Fibroblast of lung (primary cell): Measurements from ENCODE around the gene ANP32D. TPM values are rescaled to one million over a fixed set of nuclear protein-coding genes. Genes with fewer than 3 reads are reported as not detected.
"Not testable (repeated sequence)": the region's sequence is repeated elsewhere in the genome, so short reads cannot be mapped to it uniquely, and the experiment has no call there.

Experiments used
- DNase-seq, 2 donors: peaks; one replicate each; pipeline versions ENCODE4 v3.0.0 to v3.0.0-alpha.2; 2010; ENCODE audit warnings: low read depth in 2 of 2
- H2AFZ ChIP-seq: 2 replicates; pipeline ENCODE4 v1.5.1; 2012; ENCODE audit warnings: low read length, control low read depth, inconsistent platforms
- H3K27ac ChIP-seq: 2 replicates; pipeline ENCODE4 v1.5.1; 2011; ENCODE audit warnings: low read length, control low read depth; ENCODE audit not compliant: insufficient read depth
- H3K27me3 ChIP-seq: 2 replicates; pipeline ENCODE4 v1.5.1; 2011; ENCODE audit warnings: mild to moderate bottlenecking, low read length; ENCODE audit not compliant: control insufficient read depth, insufficient read depth
- H3K36me3 ChIP-seq: 2 replicates; pipeline ENCODE4 v1.5.1; 2011; ENCODE audit warnings: low read length; ENCODE audit not compliant: control insufficient read depth, insufficient read depth
- H3K4me1 ChIP-seq: 2 replicates; pipeline ENCODE4 v1.5.1; 2011; ENCODE audit warnings: low read length; ENCODE audit not compliant: control insufficient read depth, insufficient read depth; ENCODE audit errors: extremely low read depth
- H3K4me2 ChIP-seq: 2 replicates; pipeline ENCODE4 v1.5.1; 2011; ENCODE audit warnings: low read length, control low read depth; ENCODE audit not compliant: insufficient read depth; ENCODE audit errors: extremely low read depth
- H3K4me3 ChIP-seq, 4 experiments: fragments of 200-600 bp in 1 of 4; sonication (generic) in 1 of 4; replicated peaks in 1 of 4; 2 replicates each; pipeline ENCODE4 v1.5.1; 2011 to 2016; ENCODE audit warnings: low read length in 4 of 4, low read depth in 3 of 4, mild to moderate bottlenecking in 3 of 4, control low read depth in 2 of 4, inconsistent platforms in 1 of 4, mixed read lengths in 1 of 4; ENCODE audit not compliant: insufficient read depth in 1 of 4; ENCODE audit errors: control extremely low read depth in 1 of 4
- H3K79me2 ChIP-seq: 2 replicates; pipeline ENCODE4 v1.5.1; 2012; ENCODE audit warnings: mild to moderate bottlenecking, low read length, inconsistent platforms; ENCODE audit not compliant: control insufficient read depth, insufficient read depth
- H3K9ac ChIP-seq: 2 replicates; pipeline ENCODE4 v1.5.1; 2011; ENCODE audit warnings: mild to moderate bottlenecking, low read length, control low read depth; ENCODE audit not compliant: insufficient read depth
- H3K9me3 ChIP-seq: 2 replicates; pipeline ENCODE4 v1.5.1; 2012; ENCODE audit warnings: low read depth, low read length; ENCODE audit not compliant: control insufficient read depth, insufficient read depth
- H4K20me1 ChIP-seq: 2 replicates; pipeline ENCODE4 v1.5.1; 2011; ENCODE audit warnings: low read length; ENCODE audit not compliant: control insufficient read depth, insufficient read depth; ENCODE audit errors: extremely low read depth
- CTCF ChIP-seq, 2 donors: IDR thresholded peaks in 1 of 2; conservative IDR thresholded peaks in 1 of 2; 1 replicate in 1 of 2; 2 replicates in 1 of 2; pipeline ENCODE4 v1.5.1; 2011 to 2012; ENCODE audit warnings: low read length in 2 of 2, control low read depth in 1 of 2, inconsistent platforms in 1 of 2, low read depth in 1 of 2, mild to moderate bottlenecking in 1 of 2
- EZH2 ChIP-seq: IDR thresholded peaks from 2 replicates; pipeline ENCODE4 v1.5.1; 2012; ENCODE audit warnings: low read length, control low read depth, mild to moderate bottlenecking; ENCODE audit errors: missing control alignments
- polyA plus RNA-seq, 2 donors: library from polyadenylated mRNA; depleted of rRNA in 1 of 2; stranded (reverse) in 1 of 2; unstranded in 1 of 2; fragments of >200 nt; gene quantifications; 2 replicates each; pipeline ENCODE4 v1.2.1, GENCODE V29; 2011 to 2012; ENCODE audit warnings: missing spikeins in 1 of 2
- total RNA-seq: library from RNA; depleted of rRNA; stranded (reverse); fragments of >200 nt; gene quantifications from 2 replicates; pipeline ENCODE4 v1.2.1, GENCODE V29; 2014

The ANP32D gene
- total and polyA plus RNA-seq, 2 donors (not counting 1 experiment from before 2014, with no cell fraction given): not detected

DNA sequence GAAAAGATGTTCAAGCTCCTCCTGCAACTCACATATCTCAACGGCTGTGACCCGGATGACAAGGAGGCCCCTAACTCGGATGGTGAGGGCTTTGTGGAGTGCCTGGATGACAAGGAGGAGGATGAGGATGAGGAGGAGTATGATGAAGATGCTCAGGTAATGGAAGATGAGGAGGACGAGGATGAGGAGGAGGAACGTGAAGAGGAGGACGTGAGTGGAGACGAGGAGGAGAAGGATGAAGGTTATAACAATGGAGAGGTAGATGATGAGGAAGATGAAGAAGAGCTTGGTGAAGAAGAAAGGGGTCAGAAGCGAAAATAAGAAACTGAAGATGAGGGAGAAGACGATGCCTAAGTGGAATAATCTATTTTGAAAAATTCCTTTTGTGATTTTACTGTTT is 702 bp downstream of the ANP32D start:
- H3K4me1 ChIP-seq: no peaks in the 10 kb centered on the region
- TF ChIP-seq EZH2: no peak
- no peak for TF ChIP-seq CTCF (conservative IDR thresholded peaks at IDR 0.05 in 1 of 2, IDR thresholded peaks at IDR 0.05 in 1 of 2; ENCODE audit: low read depth in 1 of 2, low read length in 2 of 2)
- H3K79me2 ChIP-seq: no peaks in the 10 kb centered on the region
- DNase-seq: no peak
- no peak overlapping the region for H3K9ac ChIP-seq
- no peak overlapping the region for H3K4me3 ChIP-seq
- no peak overlapping the region for H2AFZ ChIP-seq
- H3K9me3 ChIP-seq: no peaks in the 10 kb centered on the region
- H3K4me2 ChIP-seq: no peak overlapping the region
- H4K20me1 ChIP-seq: no peaks in the 10 kb centered on the region
- H3K27me3 ChIP-seq: no peaks in the 10 kb centered on the region
- no peak overlapping the region for H3K27ac ChIP-seq
- no peaks in the 10 kb centered on the region for H3K36me3 ChIP-seq

DNA sequence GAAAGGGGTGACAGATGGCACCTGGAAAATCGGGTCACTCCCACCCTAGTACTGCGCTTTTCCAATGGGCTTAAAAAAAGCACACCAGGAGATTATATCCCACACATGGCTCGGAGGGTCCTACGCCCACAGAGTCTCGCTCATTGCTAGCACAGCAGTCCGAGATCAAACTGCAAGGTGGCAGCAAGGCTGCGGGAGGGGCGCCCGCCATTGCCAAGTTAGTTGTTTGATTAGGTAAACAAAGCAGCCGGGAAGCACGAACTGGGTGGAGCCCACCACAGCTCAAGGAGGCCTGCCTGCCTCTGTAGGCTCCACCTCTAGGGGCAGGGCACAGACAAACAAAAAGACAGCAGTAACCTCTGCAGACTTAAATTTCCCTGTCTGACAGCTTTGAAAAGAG is 2.1 kb downstream of the ANP32D start:
- not testable (repeated sequence) for H3K27ac ChIP-seq, H3K9me3 ChIP-seq, H4K20me1 ChIP-seq, H3K4me2 ChIP-seq, H3K4me1 ChIP-seq, DNase-seq, H3K9ac ChIP-seq, H3K27me3 ChIP-seq, H3K79me2 ChIP-seq, H2AFZ ChIP-seq, H3K4me3 ChIP-seq, H3K36me3 ChIP-seq

DNA sequence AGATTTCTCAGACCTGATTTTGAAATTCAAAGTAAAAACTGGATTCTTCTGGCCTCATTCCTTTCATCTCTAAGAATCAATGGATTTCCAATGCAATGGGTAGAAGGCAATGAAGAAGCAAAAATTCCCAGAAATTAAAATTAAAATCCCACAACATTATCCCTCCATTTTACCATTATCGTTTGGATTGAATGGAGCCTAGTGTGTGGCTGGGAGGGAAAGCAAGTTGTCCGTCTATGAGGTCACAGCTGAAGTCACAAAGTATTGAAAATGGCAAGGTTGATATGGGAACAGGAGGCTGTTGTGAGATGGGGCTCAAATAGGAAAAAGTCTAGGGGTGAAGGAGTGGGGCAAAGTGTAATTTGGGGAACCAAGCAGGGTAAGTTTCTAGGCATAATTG is 9.8 kb downstream of the ANP32D start, which contains the start of gene C12orf54:
C12orf54 (plus strand) TSS at position 301 of the 400 bp plus-strand sequence. CDS start 799 bp downstream, outside the sequence.
- Histone ChIP-seq H4K20me1 (no peaks in the 10 kb centered on the region), H3K9ac (no peak within 1 kb of the TSS), H2AFZ (no peak within 1 kb of the TSS), H3K4me1 (no peaks in the 10 kb centered on the region), H3K4me3 (no peak within 1 kb of the TSS), H3K4me2 (no peak within 1 kb of the TSS), H3K9me3 (no peaks in the 10 kb centered on the region), H3K27me3 (no peaks in the 10 kb centered on the region), H3K79me2 (no peaks in the 10 kb centered on the region), H3K27ac (no peak within 1 kb of the TSS), H3K36me3 (no peaks in the 10 kb centered on the region)
- no peak for TF ChIP-seq EZH2
- TF ChIP-seq CTCF (conservative IDR thresholded peaks at IDR 0.05 in 1 of 2, IDR thresholded peaks at IDR 0.05 in 1 of 2; ENCODE audit: low read depth in 1 of 2, low read length in 2 of 2): no peak
- DNase-seq: no peak
